Endothelial cell of umbilical vein (primary cell): ENCODE measurements around the gene RALGAPA1. TPM values are rescaled to one million over a fixed set of nuclear protein-coding genes. Genes with fewer than 3 reads are reported as not detected.

Experiments
- BruUV-seq: library from RNA; stranded (reverse); fragments of 400-500 nt; replicated peaks from 2 replicates; lab custom pipeline; 2021; lab: Mats Ljungman, UMichigan
- CTCF ChIA-PET: fragments of 300-600, 350-600 bp; sonication (Branson Sonifier 250); formaldehyde crosslinking; loops from one replicate; lab custom pipeline; 2021; ENCODE audit warnings: antibody characterized with exemption, inconsistent platforms; lab: Charles Lee
- POLR2A ChIA-PET: fragments of 300-600, 350-600 bp; sonication (Branson Sonifier 250); formaldehyde crosslinking; loops from one replicate; lab custom pipeline; 2021; ENCODE audit warnings: antibody characterized with exemption, inconsistent platforms; lab: Charles Lee
- DNase-seq: peaks from one replicate; pipeline ENCODE4 v3.0.0-alpha.2; 2011; ENCODE audit warnings: low read depth, low spot score
- FAIRE-seq: peaks from 2 replicates; lab custom pipeline; 2011; peaks lifted over from hg19 to GRCh38; lab: Jason Lieb, UNC
- H2AFZ ChIP-seq: 2 replicates; pipeline ENCODE4 v1.6.0; 2012; ENCODE audit warnings: low read depth, low read length, control low read depth, inconsistent platforms
- H3K27ac ChIP-seq: 2 replicates; pipeline ENCODE4 v1.5.1; 2011; ENCODE audit warnings: low read depth, mild to moderate bottlenecking, control low read depth, low read length, moderate library complexity; ENCODE audit not compliant: insufficient read depth
- H3K27me3 ChIP-seq, 2 experiments: 2 replicates each; pipeline versions ENCODE4 v1.6.0 to v1.6.1; 2011; ENCODE audit warnings: low read length in 2 of 2, mixed read lengths in 1 of 2; ENCODE audit not compliant: control insufficient read depth in 2 of 2, insufficient read depth in 2 of 2
- H3K36me3 ChIP-seq, 2 experiments: 2 replicates in 1 of 2; 3 replicates in 1 of 2; pipeline ENCODE4 v1.5.1; 2011; ENCODE audit warnings: low read length in 2 of 2, mild to moderate bottlenecking in 1 of 2, moderate library complexity in 1 of 2; ENCODE audit not compliant: control insufficient read depth in 2 of 2, insufficient read depth in 2 of 2; ENCODE audit errors: extremely low read depth in 1 of 2
- H3K4me1 ChIP-seq: 3 replicates; pipeline ENCODE4 v1.5.1; 2011; ENCODE audit warnings: mild to moderate bottlenecking, low read length; ENCODE audit not compliant: control insufficient read depth, insufficient read depth; ENCODE audit errors: extremely low read depth
- H3K4me2 ChIP-seq: 2 replicates; pipeline ENCODE4 v1.6.1; 2011; ENCODE audit warnings: low read length, control low read depth, mixed read lengths; ENCODE audit not compliant: insufficient read depth
- H3K4me3 ChIP-seq, 3 experiments: fragments of 200-600 bp in 1 of 3; sonication (generic), shearing (Covaris generic) in 1 of 3; replicated peaks in 1 of 3; 2 replicates each; pipeline ENCODE4 v1.5.1; 2011 to 2016; ENCODE audit warnings: control low read depth in 3 of 3, low read length in 3 of 3, mild to moderate bottlenecking in 2 of 3, inconsistent platforms in 1 of 3, low read depth in 1 of 3, moderate library complexity in 1 of 3; ENCODE audit not compliant: insufficient read depth in 1 of 3
- H3K79me2 ChIP-seq: 2 replicates; pipeline ENCODE4 v1.6.0; 2012; ENCODE audit warnings: low read length, inconsistent platforms; ENCODE audit not compliant: control insufficient read depth, insufficient read depth
- H3K9ac ChIP-seq: replicated peaks from 2 replicates; pipeline ENCODE3; 2011; ENCODE audit warnings: low read length, control low read depth; ENCODE audit not compliant: insufficient read depth; ENCODE audit errors: extremely low read depth
- H3K9me1 ChIP-seq: replicated peaks from 3 replicates; pipeline ENCODE4 v1.6.0; 2011; ENCODE audit warnings: mild to moderate bottlenecking, low read length; ENCODE audit not compliant: control insufficient read depth, insufficient read depth; ENCODE audit errors: extremely low read depth
- H3K9me3 ChIP-seq: replicated peaks from 2 replicates; pipeline ENCODE4 v1.5.1; 2012; ENCODE audit warnings: low read length, inconsistent platforms; ENCODE audit not compliant: control insufficient read depth, insufficient read depth
- H4K20me1 ChIP-seq: replicated peaks from 2 replicates; pipeline ENCODE3; 2011; ENCODE audit warnings: mild to moderate bottlenecking, low read length; ENCODE audit not compliant: control insufficient read depth, insufficient read depth; ENCODE audit errors: extremely low read depth
- CTCF ChIP-seq, 2 donors: IDR thresholded peaks; 1 replicate in 1 of 2; 2 replicates in 1 of 2; pipeline ENCODE4 v1.5.1; 2011; ENCODE audit warnings: low read length in 2 of 2, mild to moderate bottlenecking in 2 of 2, moderate library complexity in 2 of 2, control low read depth in 1 of 2, inconsistent platforms in 1 of 2, low read depth in 1 of 2; ENCODE audit not compliant: insufficient read depth in 1 of 2; ENCODE audit errors: extremely low read depth in 1 of 2
- EZH2 ChIP-seq: IDR thresholded peaks from 2 replicates; pipeline ENCODE4 v1.6.1; 2012; ENCODE audit warnings: borderline replicate concordance, low read depth, mild to moderate bottlenecking, moderate library complexity, low read length, inconsistent platforms; ENCODE audit not compliant: severe bottlenecking
- FOS ChIP-seq: IDR thresholded peaks from 2 replicates; pipeline ENCODE4 v1.6.1; 2011; ENCODE audit warnings: mild to moderate bottlenecking, low read length, moderate library complexity, borderline replicate concordance; ENCODE audit not compliant: insufficient read depth
- GATA2 ChIP-seq: IDR thresholded peaks from 2 replicates; pipeline ENCODE4 v1.7.0; 2011; ENCODE audit warnings: low read depth, mild to moderate bottlenecking, moderate library complexity, mixed read lengths, low read length; ENCODE audit not compliant: insufficient read length, insufficient read depth
- JUN ChIP-seq: IDR thresholded peaks from 2 replicates; pipeline ENCODE4 v1.6.1; 2011; ENCODE audit warnings: borderline replicate concordance, low read depth; ENCODE audit not compliant: insufficient read length, insufficient read depth
- MAX ChIP-seq: IDR thresholded peaks from 2 replicates; pipeline ENCODE4 v1.6.1; 2011; ENCODE audit not compliant: insufficient read depth, insufficient read length
- MYC ChIP-seq: IDR thresholded peaks from one replicate; pipeline ENCODE4 v1.6.1; 2011; ENCODE audit warnings: mild to moderate bottlenecking, low read depth, low read length
- POLR2A ChIP-seq: IDR thresholded peaks from 2 replicates; pipeline ENCODE4 v1.6.1; 2012; ENCODE audit warnings: low read depth, mild to moderate bottlenecking, control low read depth, low read length
- POLR2AphosphoS5 ChIP-seq: IDR thresholded peaks from 2 replicates; pipeline ENCODE4 v1.6.1; 2012; ENCODE audit warnings: low read depth, mild to moderate bottlenecking, control low read depth, low read length, moderate library complexity; ENCODE audit not compliant: insufficient read depth
- dilution Hi-C: fragments of 300-500 bp; cut with MboI; formaldehyde crosslinking; loops from one replicate; pipeline ENCODE4 v1.15.0; 2019; ENCODE audit warnings: low sequenced_read_pairs; ENCODE audit not compliant: extremely low pct_ligation_motif_present
- intact Hi-C: fragments of 100-400 bp; cut with micrococcal nuclease; formaldehyde crosslinking; loops from one replicate; pipeline ENCODE4 v1.10.0; 2022
- polyA plus RNA-seq, 4 experiments: library from polyadenylated mRNA; depleted of rRNA in 3 of 4; stranded (reverse) in 3 of 4; unstranded in 1 of 4; fragments of >200 nt; gene quantifications; 2 replicates each; pipeline versions ENCODE4 v1.2.1 to v1.2.3, GENCODE V29; 2011 to 2012; ENCODE audit warnings: missing spikeins in 1 of 4
- total RNA-seq: library from RNA; stranded (reverse); gene quantifications from 2 replicates; pipeline ENCODE4 v1.2.3, GENCODE V29; 2021

RALGAPA1 gene
- total and polyA plus RNA-seq, 2 donors (not counting 3 experiments of a cell fraction or from before 2014, with no cell fraction given) = 6.1 to 30.9 TPM

- TF ChIP-seq CTCF (IDR thresholded peaks at IDR 0.05; ENCODE audit: extremely low read depth in 1 of 2, insufficient read depth in 1 of 2, low read depth in 1 of 2, low read length in 2 of 2) (no peak), EZH2 (no peak), POLR2AphosphoS5 (no peak), POLR2A (no peak), MYC (no peak), MAX (no peak), FOS (no peak), GATA2 (no peak), JUN (no peak)
- DNase-seq = no peak
Observed at GRCh38 chr14:35858521-35859209, 49.6 kb upstream of the RALGAPA1 start.

More at GRCh38 chr14:35858521-35859209, 49.6 kb upstream of the RALGAPA1 start:
- H3K9me3 ChIP-seq = no peaks in the 10 kb centered on the region
- no peak overlapping the region for H3K4me2 ChIP-seq
- no peaks in the 10 kb centered on the region for H3K79me2 ChIP-seq
- dilution Hi-C loops = no loop called here
- H4K20me1 ChIP-seq = no peaks in the 10 kb centered on the region
- no peak for FAIRE-seq
- intact Hi-C loops = no loop called here
- no peaks in the 10 kb centered on the region for H3K9me1 ChIP-seq
- no peak overlapping the region for H3K4me3 ChIP-seq
- no peaks in the 10 kb centered on the region for H3K27me3 ChIP-seq
- BruUV-seq = no TSS peak
- no peak overlapping the region for H3K9ac ChIP-seq
- ChIA-PET CTCF (no interaction called here), POLR2A (no interaction called here)
- H3K27ac ChIP-seq = no peak overlapping the region
- no peaks in the 10 kb centered on the region for H3K4me1 ChIP-seq
- peaks cover 0 to 3% of the 10 kb centered on the region in 2 experiments for H3K36me3 ChIP-seq
- H2AFZ ChIP-seq = no peak overlapping the region
